ENCODE data around the gene FAAP20.
A peak's percentile ranks its signal among the peaks of the same experiment; 100 is the strongest.

The FAAP20 gene

GRCh38 chr1:2212532-2213491 is 18.2 kb upstream of the FAAP20 start:
- no peak for DNase-seq (ENCODE audit: low read depth in 4 of 4, low spot score in 1 of 4)

- DNase-seq (ENCODE audit: low read depth in 4 of 4, low spot score in 1 of 4) = no peak
Measured at GRCh38 chr1:2212274-2212531, 17.6 kb upstream of the FAAP20 start.

- DNase-seq (ENCODE audit: low read depth in 4 of 4, low spot score in 1 of 4) = no peak
Measured at GRCh38 chr1:2210786-2211185, 16.2 kb upstream of the FAAP20 start.

GRCh38 chr1:2210084-2210653 is 15.6 kb upstream of the FAAP20 start:
- DNase-seq (ENCODE audit: low read depth in 4 of 4, low spot score in 1 of 4) = no peak

GRCh38 chr1:2209400-2210083 is 15.0 kb upstream of the FAAP20 start:
- DNase-seq (ENCODE audit: low read depth in 4 of 4, low spot score in 1 of 4) = no peak

GRCh38 chr1:2208309-2209239 is 14.0 kb upstream of the FAAP20 start:
- DNase-seq (ENCODE audit: low read depth in 4 of 4, low spot score in 1 of 4) = no peak

- DNase-seq (ENCODE audit: low read depth in 4 of 4, low spot score in 1 of 4) = no peak
Measured at GRCh38 chr1:2206813-2207487, 12.4 kb upstream of the FAAP20 start.

- DNase-seq (ENCODE audit: low read depth in 4 of 4, low spot score in 1 of 4) = peak in 3 of 4 experiments; percentile 84 to 91 (median 85)
Measured at GRCh38 chr1:2205191-2205952, 10.8 kb upstream of the FAAP20 start.

- DNase-seq (ENCODE audit: low read depth in 4 of 4, low spot score in 1 of 4) = peak in 1 of 4 experiments; percentile 89
Measured at GRCh38 chr1:2204415-2205190, 10.0 kb upstream of the FAAP20 start.

GRCh38 chr1:2203671-2204414 is 9.3 kb upstream of the FAAP20 start:
- DNase-seq (ENCODE audit: low read depth in 4 of 4, low spot score in 1 of 4) = no peak

GRCh38 chr1:2202843-2203601 is 8.4 kb upstream of the FAAP20 start:
- DNase-seq (ENCODE audit: low read depth in 4 of 4, low spot score in 1 of 4) = no peak

- no peak for DNase-seq (ENCODE audit: low read depth in 4 of 4, low spot score in 1 of 4)
Measured at GRCh38 chr1:2202008-2202575, 7.5 kb upstream of the FAAP20 start.

- no peak for DNase-seq (ENCODE audit: low read depth in 4 of 4, low spot score in 1 of 4)
Measured at GRCh38 chr1:2201062-2201461, 6.5 kb upstream of the FAAP20 start.

GRCh38 chr1:2200308-2200943 is 5.9 kb upstream of the FAAP20 start:
- no peak for DNase-seq (ENCODE audit: low read depth in 4 of 4, low spot score in 1 of 4)

GRCh38 chr1:2199042-2199810 is 4.7 kb upstream of the FAAP20 start:
- peak in 3 of 4 experiments; percentile 57 to 86 (median 75) for DNase-seq (ENCODE audit: low read depth in 4 of 4, low spot score in 1 of 4)

- DNase-seq (ENCODE audit: low read depth in 4 of 4, low spot score in 1 of 4) = no peak
Measured at GRCh38 chr1:2198571-2198970, 4.0 kb upstream of the FAAP20 start.

Measured in stimulated activated CD4-positive, alpha-beta T cell treated with anti-CD3 and anti-CD28 coated beads, Interleukin-1b, Interleukin-23, amount 100 ng/mL, for 24 hours (primary cell).